ENCODE data around the gene MTCL3.

Gene MTCL3

DNA sequence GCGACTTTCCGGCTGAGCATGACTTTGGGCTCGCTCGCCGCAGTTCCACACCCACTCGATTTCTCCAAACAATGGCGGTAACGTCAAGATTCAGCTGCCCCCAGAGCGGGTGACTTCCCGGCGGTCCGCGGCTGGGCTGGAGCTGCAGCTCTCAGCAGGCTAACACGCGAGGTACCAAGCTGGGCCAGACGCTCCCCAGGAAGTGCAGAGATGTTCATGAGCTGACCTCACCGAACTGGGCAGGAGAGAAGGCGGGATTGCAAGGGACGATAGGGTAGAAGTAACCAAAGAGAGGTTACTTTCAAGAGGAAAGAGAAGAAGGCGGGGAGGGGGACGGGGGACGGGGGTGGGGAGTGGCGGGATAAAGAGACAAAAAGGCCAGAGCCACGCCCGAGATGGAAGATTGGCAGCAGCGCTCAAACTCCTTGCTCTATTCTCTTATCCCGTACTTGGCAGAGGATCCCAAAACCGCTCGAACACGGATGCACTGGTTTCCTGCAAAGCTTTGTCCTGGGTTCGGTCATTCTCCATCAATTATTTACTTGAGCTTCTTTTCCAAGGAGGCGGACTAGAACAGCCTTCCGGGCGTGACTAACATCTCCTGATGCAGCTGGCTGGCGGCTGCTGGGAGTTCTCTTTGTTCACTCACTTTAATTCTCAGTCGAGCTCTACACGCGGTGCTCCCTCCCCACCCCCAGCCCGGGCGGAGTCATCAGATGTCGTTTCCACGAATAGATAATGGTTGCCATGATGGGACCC is at the start of gene MTCL3:
Gene MTCL3, minus strand, starts transcription at position 626 of the 759 bp plus-strand sequence.
- peak; percentile 11 for DNase-seq

DNA sequence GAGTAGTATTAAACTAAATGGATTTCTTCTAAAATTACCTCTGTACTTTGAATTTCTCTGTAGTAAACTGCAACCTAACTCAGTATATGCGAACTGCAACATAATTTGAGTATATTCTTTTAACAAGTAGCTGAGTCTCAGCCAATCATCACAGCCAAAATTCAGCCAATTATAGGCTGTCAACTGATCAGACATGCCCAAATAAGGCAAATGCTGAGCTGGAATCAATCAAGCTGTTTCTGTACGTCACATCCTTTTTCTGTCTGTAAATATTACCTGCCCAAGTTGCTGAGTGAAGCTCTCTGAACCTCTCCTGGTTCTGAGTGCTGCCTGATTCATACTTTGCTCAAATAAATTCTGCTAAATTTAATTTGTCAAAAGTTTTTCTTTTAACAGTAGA is 48.3 kb upstream of the MTCL3 start:
- no peak for DNase-seq

DNA sequence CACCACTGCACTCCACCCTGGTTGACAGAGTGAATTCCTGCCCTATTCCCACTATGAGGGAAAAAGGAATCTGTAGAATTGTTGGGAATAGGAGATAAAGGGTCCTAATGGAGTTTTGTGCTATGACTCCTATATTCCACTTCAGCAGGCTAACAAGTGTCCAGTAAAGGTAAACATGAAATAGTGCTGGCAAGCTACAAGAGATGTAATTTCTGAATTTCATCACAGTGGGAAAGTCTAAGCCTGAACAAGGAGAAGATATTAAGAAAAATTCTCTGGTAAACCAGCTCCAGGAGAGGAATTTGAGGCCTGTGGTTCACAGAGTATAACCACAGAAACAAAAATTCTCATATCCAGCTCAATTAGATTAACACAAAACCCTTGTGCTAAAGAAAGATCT is 47.5 kb upstream of the MTCL3 start:
- DNase-seq: no peak

DNA sequence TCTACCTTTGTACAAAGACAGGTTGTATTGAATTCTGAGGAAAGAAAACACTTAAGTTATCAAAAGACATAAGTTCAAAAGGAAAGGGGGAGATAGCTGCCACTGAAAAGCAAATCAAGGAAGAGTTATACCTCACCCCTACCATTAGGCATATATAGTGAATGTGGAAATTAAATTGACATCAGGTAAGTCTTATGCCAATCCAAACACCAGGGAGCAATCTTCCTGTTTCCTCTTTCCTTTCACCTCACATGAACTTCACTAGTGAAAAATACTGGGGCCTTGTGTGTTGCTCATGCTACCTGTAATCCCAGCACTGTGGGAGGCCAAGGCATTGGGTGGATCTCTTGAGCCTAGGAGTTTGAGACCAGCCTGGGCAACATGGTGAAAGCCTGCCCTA is 47.0 kb upstream of the MTCL3 start:
- no peak for DNase-seq

DNA sequence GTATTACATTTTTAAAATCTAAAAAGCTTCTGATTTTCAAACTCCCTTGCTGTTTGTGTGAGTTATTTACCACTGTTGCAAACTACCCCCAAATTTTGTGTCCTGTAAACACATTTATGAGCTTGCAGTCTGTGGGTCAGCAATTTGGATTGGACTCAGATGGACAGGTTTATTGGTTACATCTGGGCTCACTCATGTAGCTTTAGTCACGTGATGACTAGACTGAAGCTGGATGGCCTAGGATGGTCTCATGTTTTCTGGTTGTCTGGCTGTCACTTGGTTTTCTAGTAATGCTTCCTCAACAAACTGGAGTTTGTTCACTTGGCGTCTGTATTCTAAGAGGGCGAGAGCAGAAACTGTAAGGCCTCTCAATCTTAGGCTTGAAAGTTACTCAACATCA is 45.6 kb upstream of the MTCL3 start:
- no peak for DNase-seq

DNA sequence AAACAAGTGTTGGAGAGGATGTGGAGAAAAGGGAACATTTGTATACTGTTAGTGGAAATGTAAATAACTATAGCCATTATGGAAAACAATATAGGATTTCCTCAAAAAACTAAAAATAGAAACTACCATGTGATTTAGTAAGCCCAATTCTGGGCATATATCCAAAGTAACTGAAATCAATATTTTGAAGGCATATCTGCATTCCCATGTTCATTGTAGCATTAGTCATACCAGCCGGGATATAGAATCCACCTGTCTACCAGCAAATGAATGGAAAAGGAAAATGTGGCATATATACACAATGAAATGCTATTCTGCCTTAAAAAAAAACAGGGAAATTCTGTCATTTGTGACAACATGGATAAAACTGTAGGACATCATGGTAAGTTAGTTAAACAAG is 42.5 kb upstream of the MTCL3 start:
- no peak for DNase-seq

DNA sequence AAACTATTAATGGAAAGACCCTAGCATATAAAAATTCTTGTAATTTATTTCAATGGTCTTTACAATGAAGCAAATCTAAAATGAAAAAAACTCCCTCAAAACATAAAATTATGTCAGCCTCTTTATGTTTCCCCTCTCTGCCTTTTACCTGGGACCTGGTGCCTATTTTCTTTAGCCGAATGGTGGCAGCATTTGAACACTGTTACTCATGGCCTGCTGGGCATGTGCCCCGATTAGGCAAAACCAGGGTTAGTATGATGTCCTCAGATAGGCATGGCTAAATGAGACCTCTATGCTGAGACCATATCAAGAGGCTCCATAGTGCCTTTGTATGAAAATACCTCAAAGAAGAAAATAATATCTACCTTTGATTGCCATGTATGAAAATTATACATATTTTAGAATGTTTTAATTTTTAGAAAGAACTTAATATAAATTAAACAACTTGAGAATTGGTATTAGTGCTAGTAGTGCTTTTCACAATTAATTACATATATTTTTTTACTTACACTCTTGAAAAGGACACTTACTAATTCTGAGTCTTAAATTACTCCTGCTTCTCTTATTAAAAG is 35.4 kb upstream of the MTCL3 start:
- peak; percentile 17 for DNase-seq

DNA sequence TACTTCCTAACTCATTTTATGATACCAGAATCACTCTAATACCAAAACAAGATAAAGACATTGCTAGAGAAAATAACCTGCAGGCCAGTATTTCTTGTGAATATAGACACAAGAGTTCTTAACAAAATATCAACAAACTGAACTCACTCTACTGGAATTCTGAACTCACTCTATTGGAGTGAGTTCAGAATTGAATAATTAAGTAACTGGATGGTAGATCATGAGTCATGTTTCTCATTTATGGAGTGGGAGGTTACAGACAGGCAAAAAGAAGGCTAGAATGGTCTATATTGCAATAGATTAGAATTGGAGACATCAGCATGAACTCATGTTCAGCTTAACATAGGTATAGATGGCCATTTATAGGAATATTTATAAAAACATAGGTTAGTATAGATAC is 31.3 kb upstream of the MTCL3 start:
- no peak for DNase-seq

DNA sequence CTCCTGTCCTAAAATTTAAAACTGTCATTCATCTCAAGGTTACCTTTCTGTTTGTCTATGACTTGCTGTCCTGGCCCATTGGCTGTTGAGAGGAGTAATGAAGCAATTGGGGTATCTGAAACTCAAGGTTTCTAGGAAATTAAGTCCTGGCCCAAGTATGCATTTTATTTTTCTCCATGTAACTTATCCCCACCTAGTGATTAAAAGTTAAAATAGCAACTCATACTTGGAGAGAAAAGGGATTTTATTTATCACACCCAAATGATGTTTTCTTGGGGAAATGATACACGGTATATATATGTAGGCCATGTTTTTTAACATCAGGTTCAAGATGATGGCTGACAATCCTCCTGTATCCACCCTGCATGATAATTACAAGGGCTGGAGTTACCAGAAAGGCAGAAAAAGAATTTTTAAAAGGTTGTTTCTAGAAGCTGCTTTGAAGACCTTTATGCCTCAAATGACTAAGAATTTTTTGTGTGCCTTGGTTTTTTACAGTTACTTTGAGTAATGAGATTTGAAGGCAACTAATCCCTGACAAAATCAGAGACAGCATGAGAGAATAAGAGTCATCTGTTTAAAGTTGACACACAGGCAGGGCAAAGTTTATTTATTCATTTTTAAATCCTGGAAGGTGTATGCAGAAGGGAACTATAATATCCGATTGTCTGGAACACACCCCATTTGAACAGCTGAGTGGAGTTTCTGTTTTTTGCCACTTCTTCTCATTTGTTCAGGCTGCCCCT is 28.9 kb upstream of the MTCL3 start:
- no peak for DNase-seq

DNA sequence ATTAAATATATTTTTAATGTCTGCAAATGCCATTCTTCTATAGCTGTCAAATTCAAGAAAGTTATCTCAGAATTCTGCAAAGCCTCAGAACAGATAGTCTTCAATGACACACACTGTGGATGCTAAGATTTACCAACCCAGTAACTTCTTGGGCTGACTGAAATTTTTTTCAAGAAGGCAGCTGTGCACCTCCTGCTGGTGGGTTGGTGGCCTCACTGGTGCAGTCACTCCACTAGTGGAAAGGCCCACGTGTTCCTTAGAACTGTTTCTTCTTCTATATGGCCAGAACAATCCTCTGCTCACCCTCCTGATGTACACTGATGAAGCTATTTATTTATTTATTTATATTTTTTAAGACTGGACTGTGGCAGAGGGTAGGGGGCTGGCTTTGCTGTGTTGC is 28.1 kb upstream of the MTCL3 start:
- DNase-seq: peak; percentile 7

DNA sequence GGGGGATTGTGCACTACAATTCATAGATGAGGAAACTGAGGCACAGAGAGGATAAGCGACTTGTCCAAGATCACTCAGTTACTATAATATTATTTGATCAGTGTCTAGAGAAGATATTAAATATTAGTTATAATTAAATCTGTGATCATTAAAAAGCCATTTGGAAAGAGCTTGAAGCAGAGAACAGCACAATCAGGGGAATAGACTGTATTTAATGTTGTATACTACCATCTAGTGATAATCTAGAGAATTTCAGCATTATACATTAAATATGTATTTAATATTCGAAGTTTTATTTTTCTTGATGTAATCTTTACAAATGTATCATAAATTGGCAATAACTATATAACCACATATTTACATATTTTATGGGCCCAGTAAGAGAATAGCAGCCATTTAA is 20.1 kb upstream of the MTCL3 start:
- peak; percentile 16 for DNase-seq

DNA sequence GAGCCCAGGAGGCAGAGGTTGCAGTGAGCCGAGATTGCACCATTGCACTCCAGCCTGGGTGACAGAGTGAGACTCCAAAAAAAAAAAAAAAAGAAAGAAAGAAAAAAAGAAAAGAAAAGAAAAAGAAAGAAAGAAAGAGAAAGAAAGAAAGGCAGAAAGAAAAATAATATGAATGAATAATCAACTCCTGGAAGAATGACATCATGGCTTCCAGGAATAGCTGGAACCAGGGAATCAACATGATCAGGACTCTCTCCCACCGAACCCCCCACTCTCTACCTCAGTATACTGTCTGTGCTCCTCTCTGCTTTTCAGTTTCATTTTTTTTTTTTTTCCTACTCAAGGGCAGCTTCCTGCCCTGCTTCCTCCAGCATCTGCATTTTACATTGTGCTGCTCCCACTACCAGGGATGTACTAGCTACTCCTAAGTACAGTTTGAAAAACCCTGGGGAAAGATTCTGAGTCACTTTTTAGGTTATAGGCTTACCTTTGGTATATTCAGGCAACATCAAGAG is 19.7 kb upstream of the MTCL3 start:
- DNase-seq: no peak

DNA sequence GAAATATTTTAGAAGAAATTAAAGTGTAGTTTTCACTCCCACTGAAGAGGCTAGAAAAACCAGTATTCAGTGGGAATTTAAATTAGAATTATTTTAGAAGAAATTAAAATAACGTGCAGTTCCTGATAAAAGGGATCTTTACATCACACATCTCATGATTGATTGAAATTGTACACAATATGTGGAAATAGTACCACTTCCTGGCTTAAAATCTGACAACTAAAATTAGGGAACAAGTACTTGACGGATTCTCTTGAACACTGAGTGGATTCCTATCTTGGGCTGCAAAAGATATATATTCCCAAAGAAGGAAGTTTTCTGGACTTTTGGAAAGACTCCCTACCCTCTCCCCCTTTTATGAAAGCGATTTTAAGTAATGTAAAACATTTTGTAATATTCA is 14.6 kb upstream of the MTCL3 start:
- no peak for DNase-seq

DNA sequence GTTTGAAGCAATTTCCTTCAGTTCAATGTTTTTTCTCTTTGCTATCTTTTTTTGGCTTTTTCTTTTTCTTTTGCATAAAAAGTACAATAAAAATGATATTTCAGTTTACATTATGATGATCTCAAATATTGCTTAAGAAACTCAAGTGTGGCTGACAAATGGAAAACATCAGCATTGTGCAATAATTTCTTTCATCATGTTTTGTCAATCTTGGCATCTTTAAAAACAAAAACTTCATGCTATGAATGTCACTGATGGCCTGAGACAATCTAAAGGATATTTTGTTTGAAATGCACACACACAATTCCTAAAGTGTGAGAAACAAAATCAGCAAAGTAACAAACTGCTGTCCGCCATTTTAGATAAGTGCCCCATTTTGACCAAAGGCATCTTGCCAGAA is 13.9 kb upstream of the MTCL3 start:
- no peak for DNase-seq

DNA sequence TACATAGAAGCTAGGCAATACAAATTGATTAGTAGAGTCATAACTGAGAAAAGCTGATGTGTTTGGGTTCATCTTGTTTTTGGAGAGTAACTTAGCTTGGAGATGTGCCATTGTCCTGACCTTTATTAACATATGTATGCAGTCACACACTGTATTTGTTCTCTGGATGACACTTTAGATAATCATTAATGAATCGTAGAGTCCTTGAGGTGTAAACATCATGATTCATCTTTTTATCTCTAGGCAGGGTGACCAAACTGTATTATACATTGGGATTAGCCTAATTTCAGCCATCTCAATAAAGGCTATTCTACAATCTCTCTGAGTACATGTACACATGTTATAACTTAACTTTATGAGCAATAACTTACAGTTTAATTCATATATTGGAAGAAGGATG is 3.6 kb upstream of the MTCL3 start:
- DNase-seq: no peak

DNA sequence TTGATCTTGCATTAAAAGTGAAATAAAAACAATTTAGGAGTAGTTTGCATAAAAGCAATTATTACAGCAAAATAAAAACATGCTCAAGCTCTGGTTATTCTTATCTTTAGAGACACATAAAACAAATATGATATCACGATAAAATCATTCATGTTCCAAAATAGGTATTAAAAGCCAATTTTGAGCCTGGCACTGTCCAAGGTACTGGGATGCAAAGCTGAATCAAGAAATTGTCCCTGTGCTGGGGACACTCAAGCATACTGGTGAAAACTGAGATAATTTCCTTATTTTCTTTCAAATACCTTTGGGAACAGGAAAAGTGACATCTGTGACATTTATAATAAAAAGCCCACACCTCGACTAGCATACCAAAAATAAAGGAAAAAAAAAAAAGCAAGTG is 931 bp upstream of the MTCL3 start:
- DNase-seq: peak; percentile 23

DNA sequence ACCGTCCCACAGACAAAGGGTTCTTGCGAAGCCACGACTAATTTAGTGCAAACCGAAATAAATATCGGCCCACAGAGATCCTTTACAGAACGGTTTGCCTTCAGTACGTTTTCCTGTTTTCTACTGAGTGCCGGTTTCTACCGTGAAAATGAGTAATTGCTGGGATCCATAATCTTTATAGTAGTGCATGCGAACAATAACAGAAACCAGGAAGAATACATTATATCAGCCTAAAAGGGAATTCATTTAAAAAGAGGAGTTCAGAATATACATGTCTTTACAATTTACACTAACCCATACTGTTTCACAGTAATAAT is 292 bp upstream of the MTCL3 start:
- no peak for DNase-seq

DNA sequence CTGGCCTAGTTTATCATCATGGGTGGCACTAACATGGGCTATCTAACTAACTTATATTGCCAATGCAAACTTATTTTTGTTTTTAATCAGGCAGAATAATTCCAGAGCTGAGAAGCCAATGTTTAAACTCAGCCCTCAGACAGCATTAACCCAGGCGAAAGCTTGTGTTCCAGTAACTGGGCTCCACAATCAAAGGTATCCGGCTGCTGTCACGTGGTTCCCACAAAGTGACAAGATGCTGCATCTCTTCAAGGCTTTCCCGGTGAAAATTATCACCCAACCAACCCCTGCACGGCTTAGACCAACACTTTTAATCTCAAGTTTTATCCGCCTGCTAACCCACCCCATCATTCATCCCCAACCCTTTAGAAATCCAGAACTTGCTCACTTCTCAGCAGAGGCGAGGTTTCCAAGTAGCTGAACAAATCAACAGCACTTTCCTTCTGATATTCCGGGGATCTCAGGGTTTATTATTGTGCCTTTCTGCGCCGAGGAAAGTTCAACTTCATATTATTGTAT is 885 bp downstream of the MTCL3 start:
- DNase-seq: no peak

DNA sequence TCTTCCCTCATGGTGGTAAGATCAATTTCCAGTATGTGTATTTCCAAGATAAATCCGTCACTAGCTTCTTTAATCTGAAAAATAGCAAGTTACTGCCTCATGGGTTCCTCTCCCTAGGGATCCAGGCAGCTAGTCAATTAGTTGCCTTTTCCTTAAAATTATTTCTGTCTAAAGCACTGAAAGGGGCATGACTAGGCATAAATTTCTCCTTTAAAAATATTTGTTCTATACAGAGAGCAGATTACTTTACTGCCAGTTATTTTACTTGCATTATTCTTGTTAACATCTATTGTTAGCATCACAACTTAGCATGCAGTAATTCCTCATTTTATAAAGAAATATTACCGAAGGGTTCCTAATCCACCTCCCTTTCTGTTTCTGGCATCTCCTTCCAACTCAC is 1.4 kb downstream of the MTCL3 start:
- DNase-seq: no peak

DNA sequence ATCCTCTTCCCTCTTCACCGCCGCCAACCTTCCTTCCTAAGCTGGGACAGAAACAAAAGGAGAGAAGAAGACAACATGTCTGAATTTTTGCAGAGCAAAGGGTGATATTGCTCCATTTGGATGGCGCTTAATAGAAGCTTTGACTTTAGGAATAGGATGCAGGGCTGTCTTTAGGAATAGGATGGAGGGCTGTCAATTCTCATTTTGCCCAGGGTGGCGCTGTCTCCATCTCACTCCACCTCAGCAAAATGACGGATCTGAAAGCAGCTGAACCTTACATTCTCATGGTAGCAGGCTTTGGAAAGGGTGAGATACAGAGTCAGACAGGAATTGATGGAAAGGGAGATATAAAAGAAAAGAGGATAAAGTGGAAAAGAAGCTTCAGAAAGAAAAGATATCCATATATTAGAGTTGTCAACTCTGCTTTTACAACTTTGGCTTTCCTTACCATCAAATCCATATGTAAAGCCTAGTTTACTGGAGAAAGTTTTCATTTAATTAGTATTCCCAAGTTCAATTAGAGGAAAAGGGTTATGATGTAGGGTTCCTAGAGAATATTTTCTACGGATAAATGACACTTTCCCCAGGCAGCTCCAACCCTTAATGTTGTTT is 2.4 kb downstream of the MTCL3 start:
- DNase-seq: peak; percentile 52

DNA sequence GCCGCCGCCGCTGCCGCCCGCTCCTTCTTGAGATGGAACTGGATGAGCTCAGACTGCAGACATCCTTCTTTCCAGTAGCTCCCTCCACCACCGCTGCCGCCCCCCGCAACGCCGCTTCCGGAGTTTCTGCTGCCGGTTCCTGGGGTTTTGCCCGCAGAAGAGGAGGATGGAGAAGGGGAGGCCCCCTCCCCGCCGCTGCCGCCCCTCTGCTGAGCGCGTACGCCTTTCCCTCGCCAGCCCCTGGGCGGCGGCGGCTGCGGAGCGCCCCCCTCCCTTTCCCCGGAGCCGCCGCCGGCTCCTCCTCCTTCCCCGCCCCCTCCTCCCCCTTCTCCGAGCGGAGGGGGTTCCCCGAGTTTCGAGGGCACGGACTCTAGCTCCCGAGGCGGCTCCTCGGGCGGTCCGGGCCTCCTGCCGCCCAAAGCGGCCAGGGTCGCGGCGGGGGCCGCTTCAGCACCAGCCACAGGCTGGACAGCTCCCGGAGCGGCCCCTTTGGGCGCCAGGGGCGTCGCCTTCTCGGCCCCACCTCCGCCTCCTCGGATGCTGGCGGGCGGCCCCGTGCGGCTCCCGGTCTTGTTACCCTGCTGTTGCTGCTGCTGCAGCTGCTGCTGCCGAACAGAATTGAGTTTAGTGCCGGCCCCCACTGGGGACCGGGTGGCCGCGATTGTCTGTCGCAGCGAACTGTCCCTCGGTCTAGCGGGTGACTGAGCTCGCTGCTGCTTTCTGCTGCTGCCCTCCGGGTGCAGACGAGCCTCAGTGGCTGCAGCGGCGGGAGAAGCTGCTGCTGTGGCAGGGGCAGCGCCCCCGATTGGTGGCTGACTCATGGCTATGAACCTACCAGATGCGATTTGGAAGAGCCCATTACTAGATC is 3.1 kb downstream of the MTCL3 start:
- DNase-seq: peak; percentile 75

DNA sequence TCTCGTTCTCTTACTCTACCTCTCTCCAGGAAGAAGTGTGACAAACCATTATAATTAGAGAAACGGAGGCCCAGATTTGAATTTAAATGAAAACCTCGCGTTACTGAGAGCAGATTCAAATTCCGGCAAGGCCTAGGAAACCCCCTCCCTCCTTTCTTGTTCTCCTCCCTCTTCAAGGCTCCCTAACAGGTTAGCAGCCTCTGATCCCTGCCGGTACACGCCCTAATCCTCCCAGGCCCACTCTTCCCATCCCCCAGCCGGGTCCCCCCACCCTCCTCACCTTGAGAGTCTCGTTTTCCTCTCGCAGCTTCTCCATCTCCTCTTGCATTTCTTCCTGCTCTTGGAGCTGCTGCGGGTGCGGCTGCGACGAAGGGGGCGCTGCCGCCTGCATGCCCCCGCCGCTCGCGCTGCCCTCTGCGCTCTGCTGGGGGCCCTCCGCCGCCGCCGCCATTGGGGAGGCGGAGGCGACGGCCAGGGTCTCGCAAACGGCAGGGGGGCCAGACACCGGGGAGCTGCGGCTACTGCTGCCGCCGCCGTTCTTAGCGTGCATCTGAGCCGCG is 3.8 kb downstream of the MTCL3 start:
- DNase-seq: no peak
